ENCODE data around the gene BBS9.
"Not testable (repeated sequence)": the region's sequence is repeated elsewhere in the genome, so short reads cannot be mapped to it uniquely, and the experiment has no call there.

The BBS9 gene

DNA sequence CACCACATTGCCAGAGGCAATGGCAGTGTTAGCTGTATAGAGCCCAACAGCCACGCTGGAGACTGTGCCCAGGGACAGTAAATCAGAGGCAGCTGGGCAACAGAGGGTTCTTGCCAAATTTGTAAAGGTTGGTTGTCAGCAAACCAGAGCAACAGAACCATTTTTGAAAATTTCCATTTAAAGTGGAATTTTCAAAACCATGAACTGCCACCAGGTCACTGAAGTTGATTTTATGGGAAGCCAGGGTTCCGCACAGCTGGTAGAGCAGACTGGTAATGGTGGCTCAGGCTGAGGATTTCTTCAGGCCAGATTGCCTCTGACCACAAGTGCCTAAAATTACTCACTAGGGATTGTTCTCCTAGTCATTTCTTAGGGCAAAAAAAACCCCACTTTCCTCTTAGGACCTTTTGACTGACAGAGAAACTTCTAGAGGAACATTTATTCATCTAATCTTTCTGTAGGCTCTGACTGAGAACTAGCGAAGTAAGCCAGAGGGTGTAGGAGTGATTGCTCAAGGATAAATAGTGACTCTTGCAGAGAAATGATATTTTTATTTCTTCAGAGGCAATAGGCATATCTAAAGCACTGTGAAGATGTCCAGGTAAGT lies 342.4 kb downstream of the BBS9 start:
- no peaks in the 10 kb centered on the region for H3K27me3 ChIP-seq
- TF ChIP-seq, protein P1, sequence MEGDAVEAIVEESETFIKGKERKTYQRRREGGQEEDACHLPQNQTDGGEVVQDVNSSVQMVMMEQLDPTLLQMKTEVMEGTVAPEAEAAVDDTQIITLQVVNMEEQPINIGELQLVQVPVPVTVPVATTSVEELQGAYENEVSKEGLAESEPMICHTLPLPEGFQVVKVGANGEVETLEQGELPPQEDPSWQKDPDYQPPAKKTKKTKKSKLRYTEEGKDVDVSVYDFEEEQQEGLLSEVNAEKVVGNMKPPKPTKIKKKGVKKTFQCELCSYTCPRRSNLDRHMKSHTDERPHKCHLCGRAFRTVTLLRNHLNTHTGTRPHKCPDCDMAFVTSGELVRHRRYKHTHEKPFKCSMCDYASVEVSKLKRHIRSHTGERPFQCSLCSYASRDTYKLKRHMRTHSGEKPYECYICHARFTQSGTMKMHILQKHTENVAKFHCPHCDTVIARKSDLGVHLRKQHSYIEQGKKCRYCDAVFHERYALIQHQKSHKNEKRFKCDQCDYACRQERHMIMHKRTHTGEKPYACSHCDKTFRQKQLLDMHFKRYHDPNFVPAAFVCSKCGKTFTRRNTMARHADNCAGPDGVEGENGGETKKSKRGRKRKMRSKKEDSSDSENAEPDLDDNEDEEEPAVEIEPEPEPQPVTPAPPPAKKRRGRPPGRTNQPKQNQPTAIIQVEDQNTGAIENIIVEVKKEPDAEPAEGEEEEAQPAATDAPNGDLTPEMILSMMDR (IDR thresholded peaks at IDR 0.05) = no peak
- no peak overlapping the region for H3K4me3 ChIP-seq
- no peaks in the 10 kb centered on the region for H3K9me3 ChIP-seq
- no peak overlapping the region for H3K27ac ChIP-seq
- no peaks in the 10 kb centered on the region for H3K36me3 ChIP-seq
- intact Hi-C loops (cut with DNase I; ENCODE audit: low total_unique reads) = no loop called here
- DNase-seq = no peak
- no peaks in the 10 kb centered on the region for H3K4me1 ChIP-seq

- TF ChIP-seq, protein P1 (IDR thresholded peaks at IDR 0.05) = no peak
- no peaks in the 10 kb centered on the region for H3K9me3 ChIP-seq
- H3K27me3 ChIP-seq = no peaks in the 10 kb centered on the region
- H3K4me3 ChIP-seq = no peak overlapping the region
- H3K36me3 ChIP-seq = no peaks in the 10 kb centered on the region
- DNase-seq = no peak
- H3K27ac ChIP-seq = no peak overlapping the region
- intact Hi-C loops (cut with DNase I; ENCODE audit: low total_unique reads) = no loop called here
- H3K4me1 ChIP-seq = no peaks in the 10 kb centered on the region
These were observed 343.1 kb downstream of the BBS9 start for GRCh38 chr7:33472348-33473025.

DNA sequence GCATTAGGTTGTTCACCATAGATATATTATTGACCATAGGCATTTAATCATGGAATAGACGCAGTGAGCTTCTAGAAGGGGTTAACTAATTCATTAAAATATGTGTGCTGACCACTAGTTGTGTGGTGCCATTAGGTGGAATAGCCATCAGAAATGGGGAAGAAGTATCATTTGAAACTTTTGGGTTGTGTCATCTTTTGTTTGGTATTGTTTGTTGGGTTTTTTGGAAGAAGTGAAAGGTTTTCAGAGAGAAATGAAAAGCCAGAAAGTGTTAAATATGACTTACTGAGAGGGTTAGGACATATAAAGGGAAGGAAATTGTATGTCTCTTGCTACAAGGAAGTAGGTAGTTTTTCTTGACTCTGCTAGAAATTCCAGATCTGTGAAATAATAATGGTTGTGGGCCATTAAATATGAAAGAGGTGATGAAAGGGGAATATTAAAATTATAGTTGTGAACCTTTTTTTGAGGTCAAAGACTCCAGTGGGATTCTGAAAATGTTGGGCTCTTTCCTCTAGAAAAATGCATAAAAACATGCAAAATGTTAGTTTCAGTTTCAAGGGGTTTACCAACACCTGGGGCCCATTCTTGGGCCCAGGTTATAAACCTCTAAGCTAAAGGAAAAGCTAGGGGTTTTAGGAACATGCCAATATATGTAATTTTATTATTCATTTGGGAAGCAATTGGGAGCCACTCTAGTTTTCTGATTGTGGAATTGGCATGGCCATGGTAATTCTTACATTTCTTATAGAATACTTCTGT lies 348.5 kb downstream of the BBS9 start:
- DNase-seq = no peak
- TF ChIP-seq, protein P1 (IDR thresholded peaks at IDR 0.05) = no peak
- Histone ChIP-seq H3K27ac (no peak overlapping the region), H3K4me1 (no peaks in the 10 kb centered on the region), H3K9me3 (no peaks in the 10 kb centered on the region), H3K36me3 (no peaks in the 10 kb centered on the region), H3K27me3 (no peaks in the 10 kb centered on the region), H3K4me3 (no peak overlapping the region)
- intact Hi-C loops (cut with DNase I; ENCODE audit: low total_unique reads) = no loop called here

DNA sequence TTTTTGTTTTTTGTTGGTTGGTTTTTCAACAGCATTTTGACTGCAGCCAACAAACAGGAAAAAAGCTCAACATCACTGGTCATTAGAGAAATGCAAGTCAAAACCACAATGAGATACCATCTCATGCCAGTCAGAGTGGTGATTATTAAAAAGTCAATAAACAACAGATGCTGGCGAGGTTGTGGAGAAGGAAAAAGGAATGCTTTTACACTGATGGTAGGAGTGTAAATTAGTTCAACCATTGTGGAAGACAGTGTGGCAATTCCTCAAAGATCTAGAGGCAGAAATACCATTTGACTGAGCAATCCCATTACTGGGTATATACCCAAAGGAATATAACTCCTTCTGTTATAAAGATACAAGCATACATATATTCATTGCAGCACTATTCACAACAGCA lies 355.1 kb downstream of the BBS9 start:
- intact Hi-C loops (cut with DNase I; ENCODE audit: low total_unique reads); H3K4me3 ChIP-seq; H3K36me3 ChIP-seq; H3K27ac ChIP-seq; H3K9me3 ChIP-seq; H3K27me3 ChIP-seq; H3K4me1 ChIP-seq; DNase-seq: not testable (repeated sequence)

DNA sequence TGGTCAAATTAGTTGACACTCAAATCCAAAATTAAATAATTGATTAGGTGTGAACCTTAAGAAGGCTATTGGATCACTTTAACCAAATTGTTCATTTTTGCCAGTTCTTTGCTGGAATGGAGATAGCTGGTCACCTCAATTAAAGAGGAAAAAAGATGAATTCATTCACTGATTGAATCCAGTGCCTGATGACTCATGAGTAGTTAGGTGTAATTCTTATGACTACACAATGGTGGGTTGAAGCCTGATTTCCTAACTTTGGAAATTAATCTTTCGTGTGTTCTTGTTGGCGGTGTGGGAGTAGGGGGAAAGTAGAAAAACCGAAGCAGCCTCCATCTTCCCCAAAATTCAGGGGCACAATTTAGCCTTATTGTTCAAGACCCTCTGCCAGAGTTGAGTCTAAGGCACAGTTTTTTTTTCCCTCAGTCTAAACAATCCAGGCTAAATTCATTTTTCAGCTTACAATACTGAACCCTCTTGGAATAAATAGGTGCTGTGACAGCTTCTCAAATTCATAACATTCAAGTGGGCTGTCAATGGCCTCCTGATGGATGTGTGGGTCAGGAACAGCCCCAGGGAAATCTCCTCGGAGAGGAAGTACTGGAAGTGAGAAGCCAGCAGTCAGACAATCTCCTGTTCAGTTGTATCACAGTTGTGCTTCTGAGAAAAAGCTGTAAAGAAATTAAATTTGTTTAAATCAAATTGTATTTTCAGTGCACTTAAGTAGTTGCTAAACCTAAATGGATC lies 356.6 kb downstream of the BBS9 start:
- no peaks in the 10 kb centered on the region for H3K27me3 ChIP-seq
- no peaks in the 10 kb centered on the region for H3K4me1 ChIP-seq
- no peak overlapping the region for H3K27ac ChIP-seq
- TF ChIP-seq, protein P1 (IDR thresholded peaks at IDR 0.05) = no peak
- no peaks in the 10 kb centered on the region for H3K9me3 ChIP-seq
- DNase-seq = no peak
- intact Hi-C loops (cut with DNase I; ENCODE audit: low total_unique reads) = no loop called here
- H3K4me3 ChIP-seq = no peak overlapping the region
- peaks cover 0 to 5% (median 0%) of the 10 kb centered on the region in 3 donors for H3K36me3 ChIP-seq
